ENCODE data around the gene SPRR1A.

Gene SPRR1A

DNA sequence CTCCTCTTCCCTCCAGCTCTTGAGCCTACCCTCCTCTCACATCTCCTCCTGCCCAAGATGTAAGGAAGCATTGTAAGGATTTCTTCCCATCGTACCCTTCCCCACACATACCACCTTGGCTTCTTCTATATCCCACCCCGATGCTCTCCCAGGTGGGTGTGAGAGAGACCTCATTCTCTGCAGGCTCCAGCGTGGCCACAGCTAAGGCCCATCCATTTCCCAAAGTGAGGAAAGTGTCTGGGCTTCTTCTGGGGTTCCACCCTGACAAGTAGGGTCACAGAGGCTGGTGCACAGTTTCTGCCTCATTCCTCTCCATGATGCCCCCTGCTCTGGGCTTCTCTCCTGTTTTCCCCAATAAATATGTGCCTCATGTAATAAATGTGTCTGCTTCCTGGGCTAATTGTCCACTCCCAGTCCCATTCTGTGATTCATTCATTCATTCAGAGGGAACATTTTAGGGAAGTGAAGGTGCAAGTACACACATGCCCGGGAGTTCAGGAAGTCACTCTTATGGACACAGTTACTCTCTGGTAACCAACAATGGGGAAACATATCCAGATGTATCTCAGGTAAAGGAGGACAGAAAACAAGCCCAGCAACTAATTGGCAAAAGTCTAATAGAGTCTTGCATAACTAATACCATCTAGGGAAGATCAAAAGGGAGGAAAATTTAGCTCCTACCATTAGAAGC lies 11.5 kb upstream of the SPRR1A start:
- H3K36me3 ChIP-seq (ENCODE audit: control insufficient read depth in 2 of 2, insufficient read depth in 2 of 2, low read length in 2 of 2): no peaks in the 10 kb centered on the region
- no peak overlapping the region for H3K4me3 ChIP-seq (ENCODE audit: low read length in 2 of 2)
- no peaks in the 10 kb centered on the region for H3K9me3 ChIP-seq (ENCODE audit: control insufficient read depth in 2 of 2, low read length in 2 of 2)
- no peak overlapping the region for H3K9ac ChIP-seq (ENCODE audit: low read length in 2 of 2)
- no peaks in the 10 kb centered on the region for H3K4me1 ChIP-seq (ENCODE audit: control insufficient read depth, insufficient read depth, low read length)
- H3K27me3 ChIP-seq (ENCODE audit: control insufficient read depth in 1 of 2, insufficient read depth in 2 of 2, low read length in 2 of 2): no peaks in the 10 kb centered on the region
- no peak overlapping the region for H3K27ac ChIP-seq (ENCODE audit: low read length)

DNA sequence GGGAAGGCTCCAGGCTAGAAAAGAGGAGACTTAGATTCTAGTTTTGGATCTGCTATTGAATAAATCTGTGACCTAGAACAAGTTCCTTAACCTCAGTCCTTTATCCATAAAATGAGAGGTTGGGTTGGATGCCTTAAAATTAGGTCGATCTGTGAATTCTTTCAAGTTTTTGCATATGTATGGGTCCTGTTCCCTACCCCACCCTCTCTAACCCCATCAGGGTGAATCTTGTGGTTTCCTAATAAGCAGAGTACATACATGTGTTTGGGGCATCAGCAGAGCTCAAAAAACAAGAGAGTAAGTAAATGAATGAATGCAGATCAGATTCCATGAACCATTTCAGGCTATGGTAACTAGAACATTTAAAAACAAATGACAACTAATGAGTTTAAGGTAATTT lies 7.2 kb upstream of the SPRR1A start:
- no peak overlapping the region for H3K27ac ChIP-seq (ENCODE audit: low read length)
- H3K4me3 ChIP-seq (ENCODE audit: low read length in 2 of 2): no peak overlapping the region
- H3K4me1 ChIP-seq (ENCODE audit: control insufficient read depth, insufficient read depth, low read length): no peaks in the 10 kb centered on the region
- H3K36me3 ChIP-seq (ENCODE audit: control insufficient read depth in 2 of 2, insufficient read depth in 2 of 2, low read length in 2 of 2): no peaks in the 10 kb centered on the region
- H3K9me3 ChIP-seq (ENCODE audit: control insufficient read depth in 2 of 2, low read length in 2 of 2): no peaks in the 10 kb centered on the region
- no peaks in the 10 kb centered on the region for H3K27me3 ChIP-seq (ENCODE audit: control insufficient read depth in 1 of 2, insufficient read depth in 2 of 2, low read length in 2 of 2)
- H3K9ac ChIP-seq (ENCODE audit: low read length in 2 of 2): no peak overlapping the region

- H3K9ac ChIP-seq (ENCODE audit: low read length in 2 of 2): no peak overlapping the region
- no peaks in the 10 kb centered on the region for H3K9me3 ChIP-seq (ENCODE audit: control insufficient read depth in 2 of 2, low read length in 2 of 2)
- no peaks in the 10 kb centered on the region for H3K27me3 ChIP-seq (ENCODE audit: control insufficient read depth in 1 of 2, insufficient read depth in 2 of 2, low read length in 2 of 2)
- H3K27ac ChIP-seq (ENCODE audit: low read length): no peak overlapping the region
- no peak overlapping the region for H3K4me3 ChIP-seq (ENCODE audit: low read length in 2 of 2)
- H3K36me3 ChIP-seq (ENCODE audit: control insufficient read depth in 2 of 2, insufficient read depth in 2 of 2, low read length in 2 of 2): no peaks in the 10 kb centered on the region
- H3K4me1 ChIP-seq (ENCODE audit: control insufficient read depth, insufficient read depth, low read length): no peaks in the 10 kb centered on the region
Measured at GRCh38 chr1:152977614-152978013, 6.3 kb upstream of the SPRR1A start.

DNA sequence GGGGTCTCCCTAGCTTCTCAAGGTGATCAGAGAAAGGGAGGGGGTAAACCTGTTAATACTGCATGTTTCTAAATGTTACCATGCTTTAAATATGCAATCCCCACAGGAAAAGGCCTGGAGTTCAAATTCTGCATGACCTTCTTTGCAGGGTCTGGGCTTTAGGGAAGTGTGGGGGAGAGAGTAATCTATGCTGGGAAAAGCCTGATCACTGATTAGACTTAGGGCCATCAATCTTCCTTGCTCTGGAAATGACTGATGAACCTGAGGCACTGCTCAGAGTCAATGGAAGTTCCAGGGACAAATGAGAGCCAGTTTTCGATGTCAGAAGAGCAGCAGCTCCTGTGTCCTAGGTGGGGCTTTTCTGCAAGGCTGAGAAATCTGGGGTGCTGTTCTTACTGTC lies 3.2 kb upstream of the SPRR1A start:
- H3K27me3 ChIP-seq (ENCODE audit: control insufficient read depth in 1 of 2, insufficient read depth in 2 of 2, low read length in 2 of 2): no peaks in the 10 kb centered on the region
- H3K36me3 ChIP-seq (ENCODE audit: control insufficient read depth in 2 of 2, insufficient read depth in 2 of 2, low read length in 2 of 2): no peaks in the 10 kb centered on the region
- H3K9me3 ChIP-seq (ENCODE audit: control insufficient read depth in 2 of 2, low read length in 2 of 2): no peaks in the 10 kb centered on the region
- no peak overlapping the region for H3K4me3 ChIP-seq (ENCODE audit: low read length in 2 of 2)
- H3K9ac ChIP-seq (ENCODE audit: low read length in 2 of 2): no peak overlapping the region
- H3K4me1 ChIP-seq (ENCODE audit: control insufficient read depth, insufficient read depth, low read length): no peaks in the 10 kb centered on the region
- no peak overlapping the region for H3K27ac ChIP-seq (ENCODE audit: low read length)

DNA sequence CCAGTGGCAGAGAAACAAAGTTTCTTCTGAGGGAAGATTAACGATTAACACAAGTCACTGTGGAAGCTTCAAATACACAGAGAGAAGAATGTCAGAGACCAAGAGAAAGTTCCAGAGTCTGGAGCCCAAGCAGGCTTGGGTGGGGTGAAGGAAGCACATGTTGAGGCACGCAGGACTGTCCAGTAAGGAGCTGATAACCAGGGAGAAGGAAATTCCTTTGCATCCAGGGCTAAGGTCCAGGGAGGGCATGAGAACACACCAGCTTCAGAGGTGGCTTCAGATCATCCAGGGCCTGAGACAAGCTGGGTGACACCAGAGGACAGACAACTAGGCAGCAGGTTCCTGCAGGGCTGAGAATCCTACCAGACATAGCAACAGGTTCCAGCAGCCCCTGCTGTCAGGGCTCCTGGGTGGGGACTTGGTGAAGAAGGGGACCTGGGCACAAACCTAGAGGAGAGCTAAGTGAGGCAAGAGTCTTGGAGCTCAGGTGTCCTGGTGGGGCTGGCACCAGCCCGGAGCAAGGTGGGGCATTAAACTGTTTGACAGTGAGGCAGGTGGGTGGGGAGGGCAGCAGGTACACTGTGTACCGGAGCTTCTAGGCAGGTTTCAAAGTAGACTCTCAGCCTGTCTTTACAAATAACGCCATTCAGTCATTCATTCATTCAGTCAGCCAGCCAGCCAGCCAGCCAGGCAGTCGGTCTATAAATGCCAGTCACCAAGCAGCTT lies 2.6 kb upstream of the SPRR1A start:
- Histone ChIP-seq H3K36me3 (ENCODE audit: control insufficient read depth in 2 of 2, insufficient read depth in 2 of 2, low read length in 2 of 2) (no peaks in the 10 kb centered on the region), H3K27me3 (ENCODE audit: control insufficient read depth in 1 of 2, insufficient read depth in 2 of 2, low read length in 2 of 2) (no peaks in the 10 kb centered on the region), H3K27ac (ENCODE audit: low read length) (no peak overlapping the region), H3K9me3 (ENCODE audit: control insufficient read depth in 2 of 2, low read length in 2 of 2) (no peaks in the 10 kb centered on the region), H3K9ac (ENCODE audit: low read length in 2 of 2) (no peak overlapping the region), H3K4me1 (ENCODE audit: control insufficient read depth, insufficient read depth, low read length) (no peaks in the 10 kb centered on the region), H3K4me3 (ENCODE audit: low read length in 2 of 2) (no peak overlapping the region)

GRCh38 chr1:152982076-152982475 lies 1.8 kb upstream of the SPRR1A start:
- Histone ChIP-seq H3K27me3 (ENCODE audit: control insufficient read depth in 1 of 2, insufficient read depth in 2 of 2, low read length in 2 of 2) (no peaks in the 10 kb centered on the region), H3K27ac (ENCODE audit: low read length) (no peak overlapping the region), H3K36me3 (ENCODE audit: control insufficient read depth in 2 of 2, insufficient read depth in 2 of 2, low read length in 2 of 2) (no peaks in the 10 kb centered on the region), H3K4me3 (ENCODE audit: low read length in 2 of 2) (no peak overlapping the region), H3K9ac (ENCODE audit: low read length in 2 of 2) (no peak overlapping the region), H3K4me1 (ENCODE audit: control insufficient read depth, insufficient read depth, low read length) (no peaks in the 10 kb centered on the region), H3K9me3 (ENCODE audit: control insufficient read depth in 2 of 2, low read length in 2 of 2) (no peaks in the 10 kb centered on the region)

DNA sequence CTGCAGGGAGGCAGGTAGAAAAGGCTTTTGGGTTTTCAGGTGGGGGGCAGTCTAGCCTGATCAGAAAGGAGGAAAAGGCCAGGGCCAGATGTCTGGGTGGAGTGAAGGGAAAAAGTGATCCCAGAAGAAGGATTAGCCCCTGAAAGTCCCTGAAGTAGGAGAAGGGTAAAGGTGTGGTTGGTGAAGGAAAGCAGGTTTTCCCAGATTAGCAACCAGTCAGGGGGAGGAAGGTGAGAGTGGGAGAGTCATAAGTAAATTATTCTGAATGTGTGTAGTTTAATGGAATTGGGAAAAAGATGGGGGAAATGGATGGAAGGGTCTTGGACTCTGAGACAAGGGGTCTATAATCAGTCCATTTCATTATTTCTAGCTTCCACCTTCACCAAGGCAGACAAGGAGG lies 647 bp upstream of the SPRR1A start:
- Histone ChIP-seq H3K27ac (ENCODE audit: low read length) (no peak overlapping the region), H3K4me3 (ENCODE audit: low read length in 2 of 2) (no peak overlapping the region), H3K27me3 (ENCODE audit: control insufficient read depth in 1 of 2, insufficient read depth in 2 of 2, low read length in 2 of 2) (no peaks in the 10 kb centered on the region), H3K9ac (ENCODE audit: low read length in 2 of 2) (no peak overlapping the region), H3K4me1 (ENCODE audit: control insufficient read depth, insufficient read depth, low read length) (no peaks in the 10 kb centered on the region), H3K36me3 (ENCODE audit: control insufficient read depth in 2 of 2, insufficient read depth in 2 of 2, low read length in 2 of 2) (no peaks in the 10 kb centered on the region), H3K9me3 (ENCODE audit: control insufficient read depth in 2 of 2, low read length in 2 of 2) (no peaks in the 10 kb centered on the region)

GRCh38 chr1:152986578-152986977 lies 2.7 kb downstream of the SPRR1A start:
- Histone ChIP-seq H3K9ac (ENCODE audit: low read length in 2 of 2) (no peak overlapping the region), H3K4me3 (ENCODE audit: low read length in 2 of 2) (no peak overlapping the region), H3K4me1 (ENCODE audit: control insufficient read depth, insufficient read depth, low read length) (no peaks in the 10 kb centered on the region), H3K9me3 (ENCODE audit: control insufficient read depth in 2 of 2, low read length in 2 of 2) (no peaks in the 10 kb centered on the region), H3K27ac (ENCODE audit: low read length) (no peak overlapping the region), H3K36me3 (ENCODE audit: control insufficient read depth in 2 of 2, insufficient read depth in 2 of 2, low read length in 2 of 2) (no peaks in the 10 kb centered on the region), H3K27me3 (ENCODE audit: control insufficient read depth in 1 of 2, insufficient read depth in 2 of 2, low read length in 2 of 2) (no peaks in the 10 kb centered on the region)

DNA sequence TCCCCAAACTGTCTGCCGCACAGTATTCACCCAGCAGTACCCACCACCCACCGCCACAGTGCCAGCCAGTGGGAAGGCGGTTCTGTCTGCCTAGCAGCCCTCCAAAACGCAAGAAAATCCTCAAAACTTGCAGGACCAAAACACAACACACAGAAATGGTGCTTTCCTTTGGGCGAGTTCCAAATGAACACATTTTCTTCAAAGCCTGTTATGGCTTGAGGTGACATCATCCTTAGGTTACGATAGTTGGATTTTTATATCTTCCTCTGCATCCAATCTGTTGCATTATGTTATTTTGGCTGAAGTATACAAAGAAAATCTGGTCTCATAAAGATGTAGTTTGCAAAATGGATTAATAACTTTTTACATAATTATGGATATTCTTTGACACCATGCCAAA lies 9.3 kb downstream of the SPRR1A start:
- Histone ChIP-seq H3K36me3 (ENCODE audit: control insufficient read depth in 2 of 2, insufficient read depth in 2 of 2, low read length in 2 of 2) (no peaks in the 10 kb centered on the region), H3K4me3 (ENCODE audit: low read length in 2 of 2) (no peak overlapping the region), H3K27ac (ENCODE audit: low read length) (no peak overlapping the region), H3K4me1 (ENCODE audit: control insufficient read depth, insufficient read depth, low read length) (no peaks in the 10 kb centered on the region), H3K27me3 (ENCODE audit: control insufficient read depth in 1 of 2, insufficient read depth in 2 of 2, low read length in 2 of 2) (no peaks in the 10 kb centered on the region), H3K9me3 (ENCODE audit: control insufficient read depth in 2 of 2, low read length in 2 of 2) (peaks cover 0 to 4% of the 10 kb centered on the region in 2 donors), H3K9ac (ENCODE audit: low read length in 2 of 2) (no peak overlapping the region)

- Histone ChIP-seq H3K27me3 (ENCODE audit: control insufficient read depth in 1 of 2, insufficient read depth in 2 of 2, low read length in 2 of 2) (peaks cover 0 to 1% of the 10 kb centered on the region in 2 donors), H3K9me3 (ENCODE audit: control insufficient read depth in 2 of 2, low read length in 2 of 2) (peaks cover 0 to 4% of the 10 kb centered on the region in 2 donors), H3K36me3 (ENCODE audit: control insufficient read depth in 2 of 2, insufficient read depth in 2 of 2, low read length in 2 of 2) (no peaks in the 10 kb centered on the region), H3K4me3 (ENCODE audit: low read length in 2 of 2) (no peak overlapping the region), H3K27ac (ENCODE audit: low read length) (no peak overlapping the region), H3K4me1 (ENCODE audit: control insufficient read depth, insufficient read depth, low read length) (no peaks in the 10 kb centered on the region), H3K9ac (ENCODE audit: low read length in 2 of 2) (no peak overlapping the region)
Measured at GRCh38 chr1:152995842-152996241, 12.0 kb downstream of the SPRR1A start.

Data from stomach smooth muscle (tissue), 2 donors.